Neural progenitor cell (in vitro differentiated cells): Measurements from ENCODE around the gene RHBDD3.

Experiments used
- CTCF ChIP-seq: fragments of 200-600 bp; sonication (generic); IDR thresholded peaks from 2 replicates; pipeline ENCODE4 v1.5.1; 2017; ENCODE audit warnings: antibody characterized with exemption, mild to moderate bottlenecking
- EZH2 ChIP-seq: fragments of 200-600 bp; sonication (generic); IDR thresholded peaks from 2 replicates; pipeline ENCODE4 v1.6.1; 2017; ENCODE audit warnings: antibody characterized with exemption, mild to moderate bottlenecking, moderate library complexity
- EZH2phosphoT487 ChIP-seq: fragments of 200-600 bp; sonication (generic); IDR thresholded peaks from 2 replicates; pipeline ENCODE4 v1.6.1; 2017; ENCODE audit warnings: antibody characterized with exemption

GRCh38 chr22:29298641-29299040 lies 30.9 kb upstream of the RHBDD3 start:
- no peak for TF ChIP-seq EZH2
- TF ChIP-seq CTCF: no peak
- no peak for TF ChIP-seq EZH2phosphoT487
